IMR-90 (cell line): Measurements from ENCODE around the gene IGFBP5. TPM values are rescaled to one million over a fixed set of nuclear protein-coding genes. Genes with fewer than 3 reads are reported as not detected.

Experiments
- ATAC-seq: fragments of 200-7000 bp; cut with Tn5 transposase; 2 replicates; pipeline ENCODE4 v1.9.1; 2020; ENCODE audit warnings: low read depth, mild to moderate bottlenecking, moderate library complexity
- BruUV-seq: library from RNA; stranded (reverse); fragments of 400-500 nt; replicated peaks from 2 replicates; lab custom pipeline; 2021; lab: Mats Ljungman, UMichigan
- CTCF ChIA-PET: fragments of 300-600 bp; formaldehyde crosslinking; extraction: SDS; loops from one replicate; lab custom pipeline; 2021; ENCODE audit warnings: antibody characterized with exemption; lab: Yijun Ruan, JAX
- POLR2A ChIA-PET: fragments of 300-600 bp; sonication (Branson Sonifier 250); formaldehyde crosslinking; loops from one replicate; lab custom pipeline; 2022; ENCODE audit warnings: antibody characterized with exemption; ENCODE audit not compliant: unreplicated experiment; lab: Charles Lee
- DNase-seq: peaks from one replicate; pipeline ENCODE4 v3.0.0; 2013
- H2AFZ ChIP-seq: replicated peaks from 2 replicates; pipeline ENCODE3; 2013; ENCODE audit warnings: low read length, mild to moderate bottlenecking; ENCODE audit not compliant: poor library complexity
- H2AK5ac ChIP-seq: 2 replicates; pipeline ENCODE4 v1.6.1; 2013; ENCODE audit warnings: low read depth, low read length, inconsistent platforms
- H2AK9ac ChIP-seq: replicated peaks from 2 replicates; pipeline ENCODE3; 2013; ENCODE audit warnings: mild to moderate bottlenecking, low read depth, low read length, moderate library complexity; ENCODE audit not compliant: poor library complexity
- H2BK120ac ChIP-seq: 2 replicates; pipeline ENCODE4 v1.6.1; 2013; ENCODE audit warnings: low read depth, low read length, inconsistent platforms
- H2BK15ac ChIP-seq: 3 replicates; pipeline ENCODE4 v1.6.1; 2013; ENCODE audit warnings: low read depth, low read length, inconsistent platforms
- H2BK20ac ChIP-seq: 2 replicates; pipeline ENCODE4 v1.6.1; 2013; ENCODE audit warnings: low read depth, mild to moderate bottlenecking, inconsistent platforms, low read length, moderate library complexity
- H2BK5ac ChIP-seq: 2 replicates; pipeline ENCODE4 v1.6.1; 2013; ENCODE audit warnings: mild to moderate bottlenecking, low read depth, low read length, inconsistent platforms; ENCODE audit not compliant: poor library complexity, severe bottlenecking
- H3K14ac ChIP-seq: replicated peaks from 2 replicates; pipeline ENCODE4 v1.6.1; 2013; ENCODE audit warnings: low read depth, low read length, inconsistent platforms
- H3K18ac ChIP-seq: 2 replicates; pipeline ENCODE4 v1.6.1; 2013; ENCODE audit warnings: low read depth, low read length, control low read depth
- H3K23ac ChIP-seq: 2 replicates; pipeline ENCODE4 v1.6.1; 2013; ENCODE audit warnings: low read depth, low read length, inconsistent platforms
- H3K27ac ChIP-seq: 2 replicates; pipeline ENCODE4 v1.5.1; 2013; ENCODE audit warnings: mild to moderate bottlenecking, control low read depth, low read length; ENCODE audit not compliant: insufficient read depth
- H3K27me3 ChIP-seq: 2 replicates; pipeline ENCODE4 v1.6.1; 2013; ENCODE audit warnings: low read length; ENCODE audit not compliant: control insufficient read depth, insufficient read depth
- H3K36me3 ChIP-seq: 2 replicates; pipeline ENCODE4 v1.6.1; 2013; ENCODE audit warnings: low read length, mixed read lengths; ENCODE audit not compliant: control insufficient read depth, insufficient read depth
- H3K4ac ChIP-seq: 2 replicates; pipeline ENCODE4 v1.6.1; 2013; ENCODE audit warnings: low read depth, low read length, inconsistent platforms
- H3K4me1 ChIP-seq: 2 replicates; pipeline ENCODE4 v1.6.1; 2013; ENCODE audit warnings: low read length, mixed read lengths; ENCODE audit not compliant: control insufficient read depth, insufficient read depth
- H3K4me2 ChIP-seq: 2 replicates; pipeline ENCODE4 v1.6.1; 2013; ENCODE audit warnings: low read depth, mild to moderate bottlenecking, control low read depth, low read length, moderate library complexity
- H3K4me3 ChIP-seq: 2 replicates; pipeline ENCODE4 v1.5.1; 2013; ENCODE audit warnings: low read depth, mild to moderate bottlenecking, control low read depth, low read length, moderate library complexity; ENCODE audit not compliant: insufficient read depth
- H3K56ac ChIP-seq: 2 replicates; pipeline ENCODE4 v1.6.1; 2013; ENCODE audit warnings: low read length, inconsistent platforms; ENCODE audit not compliant: insufficient read depth; ENCODE audit errors: extremely low read depth
- H3K79me1 ChIP-seq, 2 experiments: 2 replicates each; pipeline ENCODE4 v1.6.1; 2013; ENCODE audit warnings: low read length in 2 of 2, inconsistent platforms in 1 of 2, low read depth in 1 of 2
- H3K9ac ChIP-seq: 2 replicates; pipeline ENCODE4 v1.6.1; 2013; ENCODE audit warnings: low read depth, low read length, control low read depth
- H3K9me1 ChIP-seq: 2 replicates; pipeline ENCODE4 v1.6.1; 2013; ENCODE audit warnings: low read length, inconsistent platforms; ENCODE audit not compliant: insufficient read depth
- H3K9me3 ChIP-seq: 2 replicates; pipeline ENCODE4 v1.6.1; 2013; ENCODE audit warnings: low read length; ENCODE audit not compliant: control insufficient read depth, insufficient read depth
- H4K20me1 ChIP-seq: 2 replicates; pipeline ENCODE4 v1.6.1; 2013; ENCODE audit warnings: low read length, inconsistent platforms; ENCODE audit not compliant: insufficient read depth
- H4K5ac ChIP-seq: 2 replicates; pipeline ENCODE4 v1.6.1; 2013; ENCODE audit warnings: mild to moderate bottlenecking, low read depth, low read length, control low read depth
- H4K8ac ChIP-seq, 2 experiments: 2 replicates each; pipeline ENCODE4 v1.6.1; 2013; ENCODE audit warnings: low read depth in 2 of 2, low read length in 2 of 2, control low read depth in 1 of 2, inconsistent platforms in 1 of 2
- H4K91ac ChIP-seq: 2 replicates; pipeline ENCODE4 v1.6.1; 2013; ENCODE audit warnings: low read depth, low read length, inconsistent platforms; ENCODE audit not compliant: insufficient read depth
- BHLHE40 ChIP-seq: fragments of 150-350 bp; IDR thresholded peaks from 2 replicates; pipeline ENCODE4 v1.6.1; 2016; ENCODE audit warnings: mild to moderate bottlenecking, low read depth, low read length
- CEBPB ChIP-seq: IDR thresholded peaks from 2 replicates; pipeline ENCODE4 v1.6.1; 2012; ENCODE audit warnings: low read depth, low read length, improper control_type of control experiment
- CHD1 ChIP-seq: IDR thresholded peaks from 2 replicates; pipeline ENCODE4 v1.6.1; 2012; ENCODE audit warnings: low read depth, low read length, improper control_type of control experiment
- ELK1 ChIP-seq: fragments of 150-350 bp; IDR thresholded peaks from 2 replicates; pipeline ENCODE4 v1.6.1; 2016; ENCODE audit warnings: low read depth, mild to moderate bottlenecking, low read length, moderate library complexity, borderline replicate concordance
- FOS ChIP-seq: fragments of 150-350 bp; IDR thresholded peaks from 2 replicates; pipeline ENCODE4 v1.6.1; 2016; ENCODE audit warnings: low read depth, low read length
- MAZ ChIP-seq: IDR thresholded peaks from 2 replicates; pipeline ENCODE4 v1.6.1; 2012; ENCODE audit warnings: low read depth, mild to moderate bottlenecking, low read length, improper control_type of control experiment, moderate library complexity, borderline replicate concordance
- MXI1 ChIP-seq: IDR thresholded peaks from 2 replicates; pipeline ENCODE4 v1.6.1; 2012; ENCODE audit warnings: low read depth, mild to moderate bottlenecking, low read length, moderate library complexity, borderline replicate concordance
- NFE2L2 ChIP-seq: fragments of 150-350 bp; IDR thresholded peaks from 2 replicates; pipeline ENCODE4 v1.6.1; 2016; ENCODE audit warnings: low read depth, mild to moderate bottlenecking, low read length
- POLR2A ChIP-seq: IDR thresholded peaks from 2 replicates; pipeline ENCODE4 v1.6.1; 2012; ENCODE audit warnings: mild to moderate bottlenecking, low read depth, low read length
- RAD21 ChIP-seq: IDR thresholded peaks from 2 replicates; pipeline ENCODE4 v1.6.1; 2012; ENCODE audit warnings: low read length, improper control_type of control experiment
- RFX5 ChIP-seq: IDR thresholded peaks from 2 replicates; pipeline ENCODE4 v1.8.0; 2012; ENCODE audit warnings: low read depth, mild to moderate bottlenecking, low read length, moderate library complexity
- SMC3 ChIP-seq: fragments of 150-350 bp; IDR thresholded peaks from 2 replicates; pipeline ENCODE4 v1.6.1; 2016; ENCODE audit warnings: low read depth, mild to moderate bottlenecking, antibody characterized with exemption, low read length, moderate library complexity
- WGBS, 2 experiments: methylation state at CpG; one replicate each; pipeline versions ENCODE4 v1.1.5 to v1.1.7; 2013; ENCODE audit warnings: missing lambda C conversion rate in 2 of 2; ENCODE audit not compliant: insufficient read length in 1 of 2; ENCODE audit errors: extremely low coverage in 2 of 2; 5-methylcytosine and 5-hydroxymethylcytosine counted together
- dilution Hi-C: fragments of 300-500 bp; cut with HindIII; formaldehyde crosslinking; loops from one replicate; pipeline ENCODE4 v1.14.3; 2018; ENCODE audit warnings: low sequenced_read_pairs; ENCODE audit not compliant: unreplicated experiment
- in situ Hi-C: fragments of 300-500 bp; cut with MboI; formaldehyde crosslinking; loops from 3 replicates; pipeline ENCODE4 v1.14.3; 2019; ENCODE audit warnings: low sequenced_read_pairs, inconsistent platforms, mixed read lengths
- intact Hi-C: fragments of 100-400 bp; cut with micrococcal nuclease; formaldehyde crosslinking; loops from 2 replicates; pipeline ENCODE4 v1.10.0; 2022
- polyA plus RNA-seq, 3 experiments: library from polyadenylated mRNA; depleted of rRNA; stranded (reverse); fragments of >200 nt; gene quantifications; 2 replicates each; pipeline ENCODE4 v1.2.3, GENCODE V29; 2012; ENCODE audit warnings: low replicate concordance in 1 of 3
- total RNA-seq: library from RNA; depleted of rRNA; stranded (reverse); fragments of >200 nt; gene quantifications from 2 replicates; pipeline ENCODE4 v1.2.3, GENCODE V29; 2012
- TF ChIP-seq, protein P1 (sequence below): conservative IDR thresholded peaks from 2 replicates; pipeline ENCODE4 v1.5.1; 2012; ENCODE audit warnings: mild to moderate bottlenecking, low read depth, low read length, improper control_type of control experiment
- TF ChIP-seq, protein P2 (sequence below): fragments of 150-350 bp; IDR thresholded peaks from 2 replicates; pipeline ENCODE4 v1.6.1; 2017; ENCODE audit warnings: mild to moderate bottlenecking, antibody characterized with exemption, low read length, low read depth

IGFBP5 gene
- total and polyA plus RNA-seq, 2 of the 4 experiments (the other 2 are of a cell fraction): 392 to 1,339 TPM

GRCh38 chr2:216654528-216655052, 40.8 kb downstream of the IGFBP5 start:
- H3K79me1 ChIP-seq: no peaks in the 10 kb centered on the region
- 100% methylated on average over 1 of the region's 2 CpGs; no CpG with 5 or more reads in 1 of the 2 experiments for WGBS, 2 experiments
- H3K14ac ChIP-seq: no peak overlapping the region
- H2BK5ac ChIP-seq: no peak overlapping the region
- H3K4me2 ChIP-seq: no peak overlapping the region
- H2BK20ac ChIP-seq: no peak overlapping the region
- H2AK9ac ChIP-seq: no peak overlapping the region
- in situ Hi-C loops (no loop called here), dilution Hi-C loops (loop anchor here (25.0 kb wide), 1 partner anchor 142 kb away; no protein-coding TSS in a partner anchor), intact Hi-C loops (loop anchor here (1.0 to 5.0 kb wide), 2 partner anchors 67 to 119 kb away; no protein-coding TSS in a partner anchor)
- H3K4me1 ChIP-seq: peaks cover 21% of the 10 kb centered on the region; the same call in 1 of the 2 replicates
- CTCF ChIA-PET: no interaction called here
- no peaks in the 10 kb centered on the region for H3K9me3 ChIP-seq
- 0 out of 2 replicates have a peak overlapping the region, but pooled peaks have one; percentile 1 for H2BK120ac ChIP-seq
- H3K23ac ChIP-seq: no peak overlapping the region
- TF ChIP-seq POLR2A (no peak), CHD1 (no peak), RAD21 (no peak), CEBPB (no peak), SMC3 (no peak), MAZ (no peak), MXI1 (no peak), ELK1 (no peak), NFE2L2 (no peak), RFX5 (no peak), FOS (no peak), BHLHE40 (no peak)
- TF ChIP-seq, protein P1, sequence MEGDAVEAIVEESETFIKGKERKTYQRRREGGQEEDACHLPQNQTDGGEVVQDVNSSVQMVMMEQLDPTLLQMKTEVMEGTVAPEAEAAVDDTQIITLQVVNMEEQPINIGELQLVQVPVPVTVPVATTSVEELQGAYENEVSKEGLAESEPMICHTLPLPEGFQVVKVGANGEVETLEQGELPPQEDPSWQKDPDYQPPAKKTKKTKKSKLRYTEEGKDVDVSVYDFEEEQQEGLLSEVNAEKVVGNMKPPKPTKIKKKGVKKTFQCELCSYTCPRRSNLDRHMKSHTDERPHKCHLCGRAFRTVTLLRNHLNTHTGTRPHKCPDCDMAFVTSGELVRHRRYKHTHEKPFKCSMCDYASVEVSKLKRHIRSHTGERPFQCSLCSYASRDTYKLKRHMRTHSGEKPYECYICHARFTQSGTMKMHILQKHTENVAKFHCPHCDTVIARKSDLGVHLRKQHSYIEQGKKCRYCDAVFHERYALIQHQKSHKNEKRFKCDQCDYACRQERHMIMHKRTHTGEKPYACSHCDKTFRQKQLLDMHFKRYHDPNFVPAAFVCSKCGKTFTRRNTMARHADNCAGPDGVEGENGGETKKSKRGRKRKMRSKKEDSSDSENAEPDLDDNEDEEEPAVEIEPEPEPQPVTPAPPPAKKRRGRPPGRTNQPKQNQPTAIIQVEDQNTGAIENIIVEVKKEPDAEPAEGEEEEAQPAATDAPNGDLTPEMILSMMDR: no peak
- TF ChIP-seq, protein P2, sequence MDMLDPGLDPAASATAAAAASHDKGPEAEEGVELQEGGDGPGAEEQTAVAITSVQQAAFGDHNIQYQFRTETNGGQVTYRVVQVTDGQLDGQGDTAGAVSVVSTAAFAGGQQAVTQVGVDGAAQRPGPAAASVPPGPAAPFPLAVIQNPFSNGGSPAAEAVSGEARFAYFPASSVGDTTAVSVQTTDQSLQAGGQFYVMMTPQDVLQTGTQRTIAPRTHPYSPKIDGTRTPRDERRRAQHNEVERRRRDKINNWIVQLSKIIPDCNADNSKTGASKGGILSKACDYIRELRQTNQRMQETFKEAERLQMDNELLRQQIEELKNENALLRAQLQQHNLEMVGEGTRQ: no peak
- H3K4me3 ChIP-seq: no peak overlapping the region
- peak overlapping the region; percentile 60; the same call in 1 of the 2 replicates for H4K5ac ChIP-seq
- H3K56ac ChIP-seq: no peak overlapping the region
- no TSS peak for BruUV-seq
- H3K18ac ChIP-seq: peak overlapping the region; percentile 77; the same call in 1 of the 2 replicates
- POLR2A ChIA-PET: no interaction called here
- no peaks in the 10 kb centered on the region for H4K20me1 ChIP-seq
- no peak overlapping the region for H4K8ac ChIP-seq
- H2AFZ ChIP-seq: no peak overlapping the region
- no peaks in the 10 kb centered on the region for H3K36me3 ChIP-seq
- no peak for ATAC-seq
- no peak overlapping the region; the same call in 1 of the 2 replicates for H3K9ac ChIP-seq
- H2BK15ac ChIP-seq: no peak overlapping the region
- peaks cover 4% of the 10 kb centered on the region for H3K9me1 ChIP-seq
- H3K27ac ChIP-seq: peak overlapping the region; percentile 83; the same call in 1 of the 2 replicates
- no peak overlapping the region for H4K91ac ChIP-seq
- H3K4ac ChIP-seq: no peak overlapping the region
- no peak overlapping the region for H2AK5ac ChIP-seq
- DNase-seq: no peak
- peaks cover 1% of the 10 kb centered on the region for H3K27me3 ChIP-seq
